ENCODE results near the gene TRIM17. TPM values are rescaled to one million over a fixed set of nuclear protein-coding genes. Genes with fewer than 3 reads are reported as not detected.

The TRIM17 gene
- polyA plus RNA-seq, 3 donors, result not detected

DNA sequence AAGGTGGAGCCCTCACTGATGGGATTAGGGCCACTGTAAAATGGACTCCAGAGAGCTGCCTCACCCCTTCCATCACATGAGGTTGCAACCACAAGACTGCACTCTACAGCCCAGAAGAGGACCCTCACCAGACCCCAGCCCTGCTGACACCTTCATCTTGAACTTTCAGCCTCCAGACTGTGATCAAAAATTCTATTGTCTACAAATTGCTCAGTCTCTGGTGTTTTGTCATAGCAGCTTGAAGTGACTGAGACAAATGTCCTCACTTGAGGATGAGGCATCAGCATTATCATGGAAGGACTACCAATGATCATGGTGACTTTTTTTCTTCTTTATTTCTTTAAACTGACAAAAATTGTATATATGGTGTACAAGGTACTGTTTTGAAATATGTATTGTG lies 26.7 kb upstream of the TRIM17 start:
- no peak overlapping the region for H3K4me3 Mint-ChIP-seq
- H4K20me1 ChIP-seq (ENCODE audit: insufficient read depth, low read length), result no peaks in the 10 kb centered on the region
- no peak overlapping the region for H3K27ac ChIP-seq (ENCODE audit: low read depth in 1 of 2, low read length in 2 of 2)
- H3K4me1 Mint-ChIP-seq, result peaks cover 12% of the 10 kb centered on the region
- no peak overlapping the region for H3K9ac ChIP-seq (ENCODE audit: insufficient read depth, low read length, poor library complexity, severe bottlenecking)
- no peaks in the 10 kb centered on the region for H3K9me3 ChIP-seq (replicated peaks in 1 of 2; ENCODE audit: control insufficient read depth in 1 of 2, insufficient read depth in 1 of 2, low read length in 2 of 2)
- H3K36me3 Mint-ChIP-seq, result no peaks in the 10 kb centered on the region
- peaks cover 20 to 60% of the 10 kb centered on the region in 2 donors for H3K27me3 ChIP-seq (ENCODE audit: control insufficient read depth in 2 of 2, insufficient read depth in 2 of 2, low read length in 2 of 2)
- H3K27ac Mint-ChIP-seq, result no peak overlapping the region
- H3K9me3 Mint-ChIP-seq, result peaks cover 0 to 20% (median 6%) of the 10 kb centered on the region in 7 donors
- TF ChIP-seq, protein P1, sequence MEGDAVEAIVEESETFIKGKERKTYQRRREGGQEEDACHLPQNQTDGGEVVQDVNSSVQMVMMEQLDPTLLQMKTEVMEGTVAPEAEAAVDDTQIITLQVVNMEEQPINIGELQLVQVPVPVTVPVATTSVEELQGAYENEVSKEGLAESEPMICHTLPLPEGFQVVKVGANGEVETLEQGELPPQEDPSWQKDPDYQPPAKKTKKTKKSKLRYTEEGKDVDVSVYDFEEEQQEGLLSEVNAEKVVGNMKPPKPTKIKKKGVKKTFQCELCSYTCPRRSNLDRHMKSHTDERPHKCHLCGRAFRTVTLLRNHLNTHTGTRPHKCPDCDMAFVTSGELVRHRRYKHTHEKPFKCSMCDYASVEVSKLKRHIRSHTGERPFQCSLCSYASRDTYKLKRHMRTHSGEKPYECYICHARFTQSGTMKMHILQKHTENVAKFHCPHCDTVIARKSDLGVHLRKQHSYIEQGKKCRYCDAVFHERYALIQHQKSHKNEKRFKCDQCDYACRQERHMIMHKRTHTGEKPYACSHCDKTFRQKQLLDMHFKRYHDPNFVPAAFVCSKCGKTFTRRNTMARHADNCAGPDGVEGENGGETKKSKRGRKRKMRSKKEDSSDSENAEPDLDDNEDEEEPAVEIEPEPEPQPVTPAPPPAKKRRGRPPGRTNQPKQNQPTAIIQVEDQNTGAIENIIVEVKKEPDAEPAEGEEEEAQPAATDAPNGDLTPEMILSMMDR (IDR thresholded peaks at IDR 0.05), result no peak
- no peak overlapping the region for H3K4me3 ChIP-seq (replicated peaks in 1 of 3; ENCODE audit: low read depth in 2 of 3, low read length in 3 of 3)
- peaks cover 45 to 82% (median 55%) of the 10 kb centered on the region in 3 donors for H3K27me3 Mint-ChIP-seq (ENCODE audit: low read depth in 3 of 3)
- no peaks in the 10 kb centered on the region for H3K36me3 ChIP-seq (replicated peaks in 1 of 2; ENCODE audit: control insufficient read depth in 1 of 2, insufficient read depth in 2 of 2, low read length in 2 of 2)
- H3K4me1 ChIP-seq (ENCODE audit: control insufficient read depth in 1 of 2, insufficient read depth in 2 of 2, low read length in 2 of 2), result peaks cover 8 to 12% of the 10 kb centered on the region in 2 donors
- no peaks in the 10 kb centered on the region for H3K79me2 ChIP-seq (ENCODE audit: insufficient read depth, low read length)
- H2AFZ ChIP-seq (ENCODE audit: insufficient read depth, low read depth, low read length, poor library complexity, severe bottlenecking), result no peak overlapping the region
- intact Hi-C loops (cut with micrococcal nuclease), result no loop called here
- DNase-seq, result no peak
- no peak overlapping the region for H3K4me2 ChIP-seq (replicated peaks; ENCODE audit: extremely low read depth, low read length, poor library complexity, severe bottlenecking)

DNA sequence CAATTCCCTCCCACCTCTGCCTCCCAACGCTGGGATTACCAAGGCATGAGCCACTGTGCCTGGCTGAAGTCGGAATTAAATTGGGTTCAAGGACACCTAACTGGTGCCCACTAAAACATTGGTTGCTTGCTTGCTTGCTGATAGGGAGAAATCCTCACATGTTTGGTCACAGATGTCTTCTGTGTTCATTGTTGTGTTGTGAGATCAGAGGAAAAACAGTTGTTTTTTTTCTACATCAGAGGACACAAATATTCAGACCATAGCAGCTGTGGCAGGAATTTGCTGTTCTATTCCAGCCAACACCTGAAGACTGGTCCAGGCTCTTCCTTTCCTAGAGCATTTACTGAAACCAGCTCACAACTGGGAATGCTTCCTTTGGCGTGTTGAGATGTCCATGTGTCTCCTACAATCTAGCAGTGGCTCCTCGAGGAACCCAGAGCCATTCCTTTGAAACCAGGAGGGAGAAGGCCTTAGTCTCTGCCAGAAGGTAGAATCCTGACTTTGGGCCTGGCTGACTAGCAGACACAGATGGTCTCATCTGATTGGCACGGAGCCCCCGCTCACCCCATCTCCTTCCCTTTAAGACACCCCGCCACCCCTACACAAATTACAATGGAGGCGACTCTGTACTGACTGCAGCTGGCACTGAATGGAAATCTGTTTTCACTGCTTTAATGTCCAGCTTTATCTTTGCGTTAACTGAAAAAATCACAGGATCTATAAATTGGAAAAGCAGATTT lies 24.3 kb upstream of the TRIM17 start:
- no peak overlapping the region for H3K27ac ChIP-seq (ENCODE audit: low read depth in 1 of 2, low read length in 2 of 2)
- H3K27ac Mint-ChIP-seq, result no peak overlapping the region
- no peak overlapping the region for H3K9ac ChIP-seq (ENCODE audit: insufficient read depth, low read length, poor library complexity, severe bottlenecking)
- WGBS (ENCODE audit: insufficient coverage), result 97% methylated on average over 4 of the region's 9 CpGs
- H2AFZ ChIP-seq (ENCODE audit: insufficient read depth, low read depth, low read length, poor library complexity, severe bottlenecking), result no peak overlapping the region
- H3K9me3 ChIP-seq (replicated peaks in 1 of 2; ENCODE audit: control insufficient read depth in 1 of 2, insufficient read depth in 1 of 2, low read length in 2 of 2), result no peaks in the 10 kb centered on the region
- no peak overlapping the region for H3K4me3 ChIP-seq (replicated peaks in 1 of 3; ENCODE audit: low read depth in 2 of 3, low read length in 3 of 3)
- TF ChIP-seq, protein P1 (IDR thresholded peaks at IDR 0.05), result no peak
- H3K4me1 ChIP-seq (ENCODE audit: control insufficient read depth in 1 of 2, insufficient read depth in 2 of 2, low read length in 2 of 2), result peaks cover 5 to 7% of the 10 kb centered on the region in 2 donors
- H3K9me3 Mint-ChIP-seq, result peaks cover 0 to 15% (median 2%) of the 10 kb centered on the region in 7 donors
- no peak for DNase-seq
- H3K36me3 Mint-ChIP-seq, result no peaks in the 10 kb centered on the region
- no peaks in the 10 kb centered on the region for H4K20me1 ChIP-seq (ENCODE audit: insufficient read depth, low read length)
- H3K4me3 Mint-ChIP-seq, result no peak overlapping the region
- H3K36me3 ChIP-seq (replicated peaks in 1 of 2; ENCODE audit: control insufficient read depth in 1 of 2, insufficient read depth in 2 of 2, low read length in 2 of 2), result no peaks in the 10 kb centered on the region
- H3K4me1 Mint-ChIP-seq, result peaks cover 8% of the 10 kb centered on the region
- peaks cover 14 to 40% of the 10 kb centered on the region in 2 donors for H3K27me3 ChIP-seq (ENCODE audit: control insufficient read depth in 2 of 2, insufficient read depth in 2 of 2, low read length in 2 of 2)
- no peak overlapping the region for H3K4me2 ChIP-seq (replicated peaks; ENCODE audit: extremely low read depth, low read length, poor library complexity, severe bottlenecking)
- no peaks in the 10 kb centered on the region for H3K79me2 ChIP-seq (ENCODE audit: insufficient read depth, low read length)
- intact Hi-C loops (cut with micrococcal nuclease), result no loop called here
- peaks cover 38 to 64% (median 41%) of the 10 kb centered on the region in 3 donors for H3K27me3 Mint-ChIP-seq (ENCODE audit: low read depth in 3 of 3)
